Fibroblast of the aortic adventitia (primary cell): ENCODE measurements around the gene PLEKHG4B. TPM values are rescaled to one million over a fixed set of nuclear protein-coding genes. Genes with fewer than 3 reads are reported as not detected.

Experiments
- DNase-seq: peaks from one replicate; pipeline ENCODE4 v3.0.0-alpha.2; 2010; ENCODE audit warnings: low read depth
- H3K4me3 ChIP-seq: 2 replicates; pipeline ENCODE4 v1.5.1; 2011; ENCODE audit warnings: low read depth, mild to moderate bottlenecking, control low read depth, low read length, moderate library complexity
- CTCF ChIP-seq: IDR thresholded peaks from 2 replicates; pipeline ENCODE4 v1.5.1; 2011; ENCODE audit warnings: mild to moderate bottlenecking, low read length, control low read depth, inconsistent platforms; ENCODE audit not compliant: insufficient read depth
- total RNA-seq: library from RNA; depleted of rRNA; stranded (reverse); fragments of >200 nt; gene quantifications from 2 replicates; pipeline ENCODE4 v1.2.3, GENCODE V29; 2012; ENCODE audit warnings: low replicate concordance

Gene PLEKHG4B
- total RNA-seq, 1 donor: not detected

- H3K4me3 ChIP-seq: no peak overlapping the region
- TF ChIP-seq CTCF: no peak
- no peak for DNase-seq
Observed at GRCh38 chr5:109826-110225, 17.9 kb downstream of the PLEKHG4B start.

GRCh38 chr5:110270-110888 lies 18.4 kb downstream of the PLEKHG4B start:
- no peak for TF ChIP-seq CTCF
- no peak overlapping the region for H3K4me3 ChIP-seq
- no peak for DNase-seq

GRCh38 chr5:111171-111570 lies 19.2 kb downstream of the PLEKHG4B start:
- TF ChIP-seq CTCF: no peak
- H3K4me3 ChIP-seq: no peak overlapping the region

GRCh38 chr5:119486-120097 lies 27.6 kb downstream of the PLEKHG4B start:
- DNase-seq: no peak
- TF ChIP-seq CTCF: no peak
- no peak overlapping the region for H3K4me3 ChIP-seq

More at GRCh38 chr5:111171-111570, 19.2 kb downstream of the PLEKHG4B start:
- DNase-seq: no peak

GRCh38 chr5:121432-121831 lies 29.5 kb downstream of the PLEKHG4B start:
- DNase-seq: no peak
- no peak overlapping the region for H3K4me3 ChIP-seq
- TF ChIP-seq CTCF: no peak

- DNase-seq: no peak
- TF ChIP-seq CTCF: no peak
- H3K4me3 ChIP-seq: no peak overlapping the region
Observed at GRCh38 chr5:125815-126214, 33.8 kb downstream of the PLEKHG4B start.
